Measurements from ENCODE around the gene RDH13. TPM values are rescaled to one million over a fixed set of nuclear protein-coding genes. Genes with fewer than 3 reads are reported as not detected.

RDH13 gene
- total RNA-seq, 1 experiment from 2014 or later: 39.5 TPM

GRCh38 chr19:55094456-55095259, 31.7 kb upstream of the RDH13 start:
- Mint-ChIP-seq H3K27me3 (ENCODE audit: low read depth) (no peaks in the 10 kb centered on the region; the same call in 1 of the 2 replicates), H3K36me3 (peaks cover 13% of the 10 kb centered on the region), H3K27ac (peak overlapping the region; percentile 77), H3K4me3 (peak overlapping the region; percentile 30), H3K4me1 (peaks cover 11% of the 10 kb centered on the region), H3K9me3 (no peaks in the 10 kb centered on the region)
- TF ChIP-seq TEAD1 (CRISPR knock-in tag; IDR thresholded peaks at IDR 0.05) (no peak), MAX (CRISPR knock-in tag; IDR thresholded peaks at IDR 0.05) (0 out of 2 replicates have a peak, but pooled peaks have one; percentile 25)
- CTCF ChIA-PET: interaction anchor here (0.7 to 2.9 kb wide), 13 partner anchors 9 to 530 kb away, joined by 3 to 23 read pairs (median 3); partner anchors contain the start of genes DNAAF3 and ZNF784
- ATAC-seq: 0 out of 2 replicates have a peak, but pooled peaks have one; percentile 4
- POLR2A ChIA-PET: interaction anchor here (0.8 to 1.6 kb wide), 2 partner anchors 23 to 213 kb away, joined by 3 to 7 read pairs; partner anchors contain the start of gene PPP1R12C
- DNase-seq (ENCODE audit: low spot score): peak; percentile 82

- TF ChIP-seq ZNF232 (CRISPR knock-in tag; IDR thresholded peaks at IDR 0.05) (0 out of 2 replicates have a peak, but pooled peaks have one; percentile 48), NR1H2 (CRISPR knock-in tag; IDR thresholded peaks at IDR 0.05) (no peak), USF2 (CRISPR knock-in tag; IDR thresholded peaks at IDR 0.05) (peak; percentile 32; the same call in 1 of the 2 replicates), ZNF671 (CRISPR knock-in tag; IDR thresholded peaks at IDR 0.05) (no peak), NR3C1 (CRISPR knock-in tag; conservative IDR thresholded peaks at IDR 0.05; ENCODE audit: low read depth) (no peak), SMAD3 (CRISPR knock-in tag; IDR thresholded peaks at IDR 0.05; ENCODE audit: borderline replicate concordance) (no peak), USF1 (CRISPR knock-in tag; IDR thresholded peaks at IDR 0.05) (peak; percentile 22; the same call in 1 of the 2 replicates), CBFB (CRISPR knock-in tag; IDR thresholded peaks at IDR 0.05; ENCODE audit: low read depth) (0 out of 2 replicates have a peak, but pooled peaks have one; percentile 15)
- TF ChIP-seq, protein P1, sequence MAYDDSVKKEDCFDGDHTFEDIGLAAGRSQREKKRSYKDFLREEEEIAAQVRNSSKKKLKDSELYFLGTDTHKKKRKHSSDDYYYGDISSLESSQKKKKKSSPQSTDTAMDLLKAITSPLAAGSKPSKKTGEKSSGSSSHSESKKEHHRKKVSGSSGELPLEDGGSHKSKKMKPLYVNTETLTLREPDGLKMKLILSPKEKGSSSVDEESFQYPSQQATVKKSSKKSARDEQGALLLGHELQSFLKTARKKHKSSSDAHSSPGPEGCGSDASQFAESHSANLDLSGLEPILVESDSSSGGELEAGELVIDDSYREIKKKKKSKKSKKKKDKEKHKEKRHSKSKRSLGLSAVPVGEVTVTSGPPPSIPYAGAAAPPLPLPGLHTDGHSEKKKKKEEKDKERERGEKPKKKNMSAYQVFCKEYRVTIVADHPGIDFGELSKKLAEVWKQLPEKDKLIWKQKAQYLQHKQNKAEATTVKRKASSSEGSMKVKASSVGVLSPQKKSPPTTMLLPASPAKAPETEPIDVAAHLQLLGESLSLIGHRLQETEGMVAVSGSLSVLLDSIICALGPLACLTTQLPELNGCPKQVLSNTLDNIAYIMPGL (CRISPR knock-in tag; IDR thresholded peaks at IDR 0.05): no peak
- TF ChIP-seq, protein P2, sequence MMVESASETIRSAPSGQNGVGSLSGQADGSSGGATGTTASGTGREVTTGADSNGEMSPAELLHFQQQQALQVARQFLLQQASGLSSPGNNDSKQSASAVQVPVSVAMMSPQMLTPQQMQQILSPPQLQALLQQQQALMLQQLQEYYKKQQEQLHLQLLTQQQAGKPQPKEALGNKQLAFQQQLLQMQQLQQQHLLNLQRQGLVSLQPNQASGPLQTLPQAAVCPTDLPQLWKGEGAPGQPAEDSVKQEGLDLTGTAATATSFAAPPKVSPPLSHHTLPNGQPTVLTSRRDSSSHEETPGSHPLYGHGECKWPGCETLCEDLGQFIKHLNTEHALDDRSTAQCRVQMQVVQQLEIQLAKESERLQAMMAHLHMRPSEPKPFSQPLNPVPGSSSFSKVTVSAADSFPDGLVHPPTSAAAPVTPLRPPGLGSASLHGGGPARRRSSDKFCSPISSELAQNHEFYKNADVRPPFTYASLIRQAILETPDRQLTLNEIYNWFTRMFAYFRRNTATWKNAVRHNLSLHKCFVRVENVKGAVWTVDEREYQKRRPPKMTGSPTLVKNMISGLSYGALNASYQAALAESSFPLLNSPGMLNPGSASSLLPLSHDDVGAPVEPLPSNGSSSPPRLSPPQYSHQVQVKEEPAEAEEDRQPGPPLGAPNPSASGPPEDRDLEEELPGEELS (CRISPR knock-in tag; IDR thresholded peaks at IDR 0.05): 0 out of 2 replicates have a peak, but pooled peaks have one; percentile 23
- H3K4me3 Mint-ChIP-seq: peak overlapping the region; percentile 58
These were observed 29.7 kb upstream of the RDH13 start for GRCh38 chr19:55092423-55093318.

More at GRCh38 chr19:55092423-55093318, 29.7 kb upstream of the RDH13 start:
- POLR2A ChIA-PET: no interaction called here
- H3K27me3 Mint-ChIP-seq (ENCODE audit: low read depth): peaks cover 8% of the 10 kb centered on the region
- H3K27ac Mint-ChIP-seq: no peak overlapping the region
- peaks cover 15% of the 10 kb centered on the region for H3K36me3 Mint-ChIP-seq
- H3K9me3 Mint-ChIP-seq: no peaks in the 10 kb centered on the region
- CTCF ChIA-PET: interaction anchor here (0.7 to 1.4 kb wide), 2 partner anchors 68 to 74 kb away, joined by 3 to 4 read pairs; partner anchors contain the start of gene DNAAF3
- H3K4me1 Mint-ChIP-seq: peaks cover 29% of the 10 kb centered on the region
- DNase-seq (ENCODE audit: low spot score) (peak; percentile 78), ATAC-seq (peak; percentile 42)
